BJ (cell line): Measurements from ENCODE around the gene KIF24. TPM values are rescaled to one million over a fixed set of nuclear protein-coding genes. Genes with fewer than 3 reads are reported as not detected.

Source experiments
- CTCF ChIA-PET: fragments of 350-600 bp; formaldehyde crosslinking; extraction: SDS; loops from one replicate; lab custom pipeline; 2021; ENCODE audit warnings: antibody characterized with exemption, inconsistent platforms; lab: Yijun Ruan, JAX
- POLR2A ChIA-PET: fragments of 300-600 bp; sonication (Branson Sonifier 250); formaldehyde crosslinking; extraction: SDS; loops from one replicate; lab custom pipeline; 2021; ENCODE audit warnings: antibody characterized with exemption; lab: Charles Lee
- DNase-seq: peaks from one replicate; pipeline ENCODE4 v3.0.0-alpha.2; 2011; ENCODE audit warnings: low read depth
- H3K27me3 ChIP-seq: 2 replicates; pipeline ENCODE4 v1.6.0; 2011; ENCODE audit warnings: low read length; ENCODE audit not compliant: control insufficient read depth, insufficient read depth
- H3K36me3 ChIP-seq: 2 replicates; pipeline ENCODE4 v1.5.1; 2011; ENCODE audit warnings: low read length; ENCODE audit not compliant: control insufficient read depth, insufficient read depth
- H3K4me3 ChIP-seq: 2 replicates; pipeline ENCODE4 v1.5.1; 2011; ENCODE audit warnings: low read depth, mild to moderate bottlenecking, control low read depth, low read length
- polyA plus RNA-seq: library from polyadenylated mRNA; depleted of rRNA; stranded (reverse); fragments of >200 nt; gene quantifications from 2 replicates; pipeline ENCODE4 v1.2.3, GENCODE V29; 2011
- TF ChIP-seq, protein P1 (sequence below): IDR thresholded peaks from 2 replicates; pipeline ENCODE4 v1.5.1; 2011; ENCODE audit warnings: low read depth, mild to moderate bottlenecking, control low read depth, inconsistent platforms, low read length, moderate library complexity; ENCODE audit not compliant: insufficient read depth

The KIF24 gene
- polyA plus RNA-seq, 1 experiment = 1.9 TPM

DNA sequence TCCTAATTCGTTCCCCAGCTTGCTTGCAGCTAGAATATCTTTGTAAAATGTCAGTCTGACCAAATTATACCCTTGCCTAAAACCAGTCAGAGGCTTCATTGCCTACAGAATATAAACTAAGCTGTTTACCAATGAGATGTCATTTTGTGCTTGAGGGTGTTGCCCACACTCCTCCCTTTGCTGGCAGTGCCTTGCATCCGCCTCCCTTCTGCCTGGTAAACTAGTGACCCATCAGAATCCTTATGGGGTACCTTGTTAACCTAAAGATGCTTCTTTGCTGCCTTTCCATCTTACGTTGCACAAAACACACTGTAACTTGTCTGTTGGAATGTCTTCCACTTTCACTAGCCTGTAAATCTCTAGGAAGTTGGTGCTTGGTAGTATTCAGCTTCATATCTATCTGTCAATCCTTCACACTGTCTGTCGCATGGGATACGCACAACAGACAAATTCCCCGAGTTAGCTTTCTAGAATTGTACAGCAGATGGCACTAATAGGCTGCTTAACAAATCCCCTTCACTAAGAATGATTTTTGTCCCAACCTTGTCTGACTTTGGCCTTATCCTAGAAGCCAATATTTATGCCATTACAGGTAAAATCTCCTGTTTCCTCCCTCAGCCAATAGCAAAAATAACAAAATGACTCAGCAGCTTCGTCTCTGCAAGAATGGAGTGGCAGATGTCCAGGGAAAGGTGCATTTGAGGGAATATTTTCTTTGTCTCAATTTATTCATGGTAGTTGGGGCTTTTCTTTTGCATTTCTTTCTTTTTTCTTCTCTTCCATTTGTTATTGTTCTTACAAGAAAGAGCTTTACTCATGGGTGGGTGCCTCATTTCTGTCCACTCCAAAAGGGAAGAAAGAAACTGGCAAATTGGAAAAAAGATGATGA lies 3.3 kb upstream of the KIF24 start:
- H3K27me3 ChIP-seq = no peaks in the 10 kb centered on the region
- no peak overlapping the region for H3K4me3 ChIP-seq
- ChIA-PET POLR2A (no interaction called here), CTCF (interaction anchor here (0.8 to 4.2 kb wide), 12 partner anchors 14 to 271 kb away, joined by 3 to 59 read pairs (median 5); partner anchors contain the start of gene MYORG)
- TF ChIP-seq, protein P1, sequence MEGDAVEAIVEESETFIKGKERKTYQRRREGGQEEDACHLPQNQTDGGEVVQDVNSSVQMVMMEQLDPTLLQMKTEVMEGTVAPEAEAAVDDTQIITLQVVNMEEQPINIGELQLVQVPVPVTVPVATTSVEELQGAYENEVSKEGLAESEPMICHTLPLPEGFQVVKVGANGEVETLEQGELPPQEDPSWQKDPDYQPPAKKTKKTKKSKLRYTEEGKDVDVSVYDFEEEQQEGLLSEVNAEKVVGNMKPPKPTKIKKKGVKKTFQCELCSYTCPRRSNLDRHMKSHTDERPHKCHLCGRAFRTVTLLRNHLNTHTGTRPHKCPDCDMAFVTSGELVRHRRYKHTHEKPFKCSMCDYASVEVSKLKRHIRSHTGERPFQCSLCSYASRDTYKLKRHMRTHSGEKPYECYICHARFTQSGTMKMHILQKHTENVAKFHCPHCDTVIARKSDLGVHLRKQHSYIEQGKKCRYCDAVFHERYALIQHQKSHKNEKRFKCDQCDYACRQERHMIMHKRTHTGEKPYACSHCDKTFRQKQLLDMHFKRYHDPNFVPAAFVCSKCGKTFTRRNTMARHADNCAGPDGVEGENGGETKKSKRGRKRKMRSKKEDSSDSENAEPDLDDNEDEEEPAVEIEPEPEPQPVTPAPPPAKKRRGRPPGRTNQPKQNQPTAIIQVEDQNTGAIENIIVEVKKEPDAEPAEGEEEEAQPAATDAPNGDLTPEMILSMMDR = peak; percentile 52
- no peaks in the 10 kb centered on the region; the same call in 1 of the 2 replicates for H3K36me3 ChIP-seq
- DNase-seq = no peak

DNA sequence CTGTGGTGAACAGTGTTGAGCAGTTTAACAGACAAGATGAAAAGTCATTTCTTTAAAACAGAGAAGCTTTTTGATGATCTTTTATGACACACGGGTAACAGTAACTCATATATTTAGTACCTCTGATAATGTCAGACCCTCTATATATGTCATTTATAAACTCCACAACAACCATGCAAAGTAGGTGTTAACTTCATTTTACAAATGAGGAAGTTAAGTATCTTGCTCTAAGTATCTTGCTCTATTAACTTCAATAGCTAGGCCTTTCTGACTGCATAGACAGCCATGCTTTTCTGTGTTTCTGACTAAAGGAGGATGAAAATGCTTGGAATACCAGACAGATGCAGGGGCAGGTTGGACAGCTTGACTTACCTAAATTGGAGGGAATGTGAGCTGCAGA lies 2.1 kb upstream of the KIF24 start:
- DNase-seq = no peak
- Histone ChIP-seq H3K4me3 (no peak overlapping the region), H3K27me3 (no peaks in the 10 kb centered on the region), H3K36me3 (no peaks in the 10 kb centered on the region; the same call in 1 of the 2 replicates)
- ChIA-PET POLR2A (no interaction called here), CTCF (interaction anchor here (1.1 to 4.2 kb wide), 2 partner anchors 13 to 48 kb away, joined by 3 to 59 read pairs; partner anchors contain the start of gene MYORG)
- TF ChIP-seq, protein P1 = no peak

DNA sequence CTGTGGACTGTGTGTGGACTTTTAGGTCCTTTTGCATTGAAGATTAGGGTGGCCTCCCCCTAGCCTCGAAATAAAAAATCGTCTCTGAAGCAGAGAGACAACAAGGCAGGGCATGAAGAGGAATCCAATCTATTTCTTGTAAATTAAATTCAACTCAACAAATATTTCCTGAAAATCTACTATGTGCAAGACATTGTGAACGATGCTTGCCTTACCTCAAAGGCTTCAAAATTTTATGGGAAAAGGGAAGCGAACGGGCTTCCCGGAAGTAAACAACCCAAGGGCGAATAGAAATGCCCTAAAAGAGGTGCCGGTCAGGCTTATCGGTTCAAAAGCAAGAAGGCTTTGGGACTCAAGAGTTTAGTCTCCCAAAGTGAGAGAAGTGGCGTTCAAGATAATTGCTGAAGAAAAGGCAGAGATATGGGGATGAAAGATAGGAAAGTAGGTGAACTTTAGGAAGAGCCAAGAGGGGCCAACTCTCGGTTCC lies 525 bp downstream of the KIF24 start:
- Histone ChIP-seq H3K4me3 (peak overlapping the region; percentile 43), H3K36me3 (no peaks in the 10 kb centered on the region), H3K27me3 (no peaks in the 10 kb centered on the region)
- ChIA-PET POLR2A (no interaction called here), CTCF (interaction anchor here (0.7 to 0.9 kb wide), 3 partner anchors 73 to 286 kb away, joined by 3 read pairs; no protein-coding TSS in a partner anchor)
- no peak for DNase-seq
- TF ChIP-seq, protein P1 = no peak

DNA sequence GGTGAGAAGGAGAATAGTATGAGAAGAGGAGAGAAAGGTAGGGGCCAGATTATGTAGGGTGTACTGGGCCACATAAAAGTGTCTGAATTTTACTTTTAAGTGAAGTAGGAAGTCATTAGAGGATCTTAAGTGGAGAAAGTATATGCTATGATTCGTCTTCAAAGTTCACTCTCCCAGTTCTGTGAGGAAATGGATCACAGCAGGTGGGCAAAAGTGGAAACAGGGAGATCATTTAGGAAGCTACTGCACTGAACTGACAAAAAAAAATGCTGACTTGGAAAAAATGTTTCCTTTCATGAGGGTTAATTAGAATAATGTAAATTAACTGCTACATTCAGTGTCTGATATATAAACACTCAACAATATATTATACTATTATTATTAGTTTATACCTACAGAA lies 2.4 kb downstream of the KIF24 start:
- CTCF ChIA-PET = no interaction called here
- TF ChIP-seq, protein P1 = no peak
- POLR2A ChIA-PET = no interaction called here
- H3K36me3 ChIP-seq = no peaks in the 10 kb centered on the region
- no peaks in the 10 kb centered on the region for H3K27me3 ChIP-seq
- no peak overlapping the region for H3K4me3 ChIP-seq
- no peak for DNase-seq

DNA sequence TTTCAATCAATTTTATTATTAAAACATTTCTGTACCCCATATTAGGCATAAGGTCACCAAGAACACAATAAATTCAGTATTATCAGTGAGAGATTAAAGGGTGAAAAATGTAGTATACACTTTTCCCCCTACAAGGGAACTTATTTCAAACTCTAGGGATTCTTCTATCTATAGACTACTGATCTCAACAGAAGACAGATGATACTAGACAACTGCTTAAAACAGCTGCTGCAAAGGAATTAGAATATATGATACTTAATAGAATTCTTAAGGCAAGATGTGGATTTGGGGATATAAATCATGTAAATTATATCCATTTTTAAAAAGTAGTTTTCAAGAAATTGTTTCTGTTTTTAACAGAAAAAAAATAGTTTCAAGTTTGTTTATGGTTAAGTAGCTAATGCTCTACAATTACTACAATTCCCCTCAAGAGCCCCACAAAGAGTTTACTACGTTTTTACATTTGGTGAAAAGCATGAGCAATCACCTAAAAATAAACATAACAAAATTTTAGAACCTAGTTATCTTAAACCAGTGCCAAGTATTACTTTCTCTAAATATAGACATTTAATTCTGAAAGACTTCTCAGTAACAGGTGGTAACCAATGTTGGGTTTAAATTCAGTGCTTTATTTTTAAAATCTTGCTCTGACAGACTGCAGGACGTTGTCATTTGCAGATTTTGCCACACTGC lies 6.0 kb downstream of the KIF24 start:
- ChIA-PET POLR2A (no interaction called here), CTCF (no interaction called here)
- H3K4me3 ChIP-seq = no peak overlapping the region
- no peaks in the 10 kb centered on the region for H3K27me3 ChIP-seq
- DNase-seq = no peak
- H3K36me3 ChIP-seq = no peaks in the 10 kb centered on the region
- TF ChIP-seq, protein P1 = no peak
